Memory B cell (primary cell): ENCODE results near the gene GGT6.
"Not testable (repeated sequence)": the region's sequence is repeated elsewhere in the genome, so short reads cannot be mapped to it uniquely, and the experiment has no call there.

Experiments
- ATAC-seq: fragments of 150-1000 bp; cut with Tn5 transposase; 2 replicates; pipeline ENCODE4 v1.10.0; 2021; ENCODE audit warnings: low read depth, mild to moderate bottlenecking, moderate library complexity
- DNase-seq, 2 donors: peaks; one replicate each; pipeline ENCODE4 v3.0.0; 2022; ENCODE audit warnings: low spot score in 2 of 2
- H3K27ac Mint-ChIP-seq: one replicate; pipeline ENCODE4 v1.8.0; 2022; ENCODE audit warnings: mild to moderate bottlenecking, moderate library complexity, mixed read lengths
- H3K27me3 Mint-ChIP-seq: one replicate; pipeline ENCODE4 v1.8.0; 2022; ENCODE audit warnings: mixed read lengths
- H3K36me3 Mint-ChIP-seq: one replicate; pipeline ENCODE4 v1.8.0; 2022; ENCODE audit warnings: mild to moderate bottlenecking, mixed read lengths
- H3K4me1 Mint-ChIP-seq: one replicate; pipeline ENCODE4 v1.8.0; 2022; ENCODE audit warnings: mixed read lengths
- H3K4me3 Mint-ChIP-seq: one replicate; pipeline ENCODE4 v1.8.0; 2022; ENCODE audit warnings: mild to moderate bottlenecking, moderate library complexity, mixed read lengths
- H3K9me3 Mint-ChIP-seq: one replicate; pipeline ENCODE4 v1.8.0; 2022; ENCODE audit warnings: mixed read lengths

Gene GGT6, protein sequence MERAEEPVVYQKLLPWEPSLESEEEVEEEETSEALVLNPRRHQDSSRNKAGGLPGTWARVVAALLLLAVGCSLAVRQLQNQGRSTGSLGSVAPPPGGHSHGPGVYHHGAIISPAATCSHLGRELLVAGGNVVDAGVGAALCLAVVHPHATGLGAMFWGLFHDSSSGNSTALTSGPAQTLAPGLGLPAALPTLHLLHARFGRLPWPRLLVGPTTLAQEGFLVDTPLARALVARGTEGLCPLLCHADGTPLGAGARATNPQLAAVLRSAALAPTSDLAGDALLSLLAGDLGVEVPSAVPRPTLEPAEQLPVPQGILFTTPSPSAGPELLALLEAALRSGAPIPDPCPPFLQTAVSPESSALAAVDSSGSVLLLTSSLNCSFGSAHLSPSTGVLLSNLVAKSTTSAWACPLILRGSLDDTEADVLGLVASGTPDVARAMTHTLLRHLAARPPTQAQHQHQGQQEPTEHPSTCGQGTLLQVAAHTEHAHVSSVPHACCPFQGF

DNA sequence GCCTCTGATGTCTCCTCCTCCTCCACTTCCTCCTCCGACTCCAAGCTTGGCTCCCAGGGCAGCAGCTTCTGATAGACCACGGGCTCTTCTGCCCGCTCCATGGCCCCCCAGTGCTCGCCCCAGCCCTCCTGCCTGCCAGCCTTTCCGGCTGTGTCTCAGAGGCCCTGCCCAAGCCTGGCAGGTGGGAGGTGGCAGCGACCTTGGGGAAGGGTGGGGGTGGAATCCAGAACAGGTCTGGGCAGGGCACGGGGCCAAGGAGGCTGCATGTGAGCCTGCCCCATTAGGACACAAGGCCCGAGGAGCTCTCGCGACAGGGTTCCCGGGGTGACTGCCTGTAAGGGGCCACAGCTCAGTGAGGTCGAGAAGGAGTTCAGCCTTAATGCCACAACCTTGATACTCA is at the start of gene GGT6:
Gene GGT6, minus strand, starts transcription at position 157 of the 400 bp plus-strand sequence. Its CDS starts 56 bp downstream, at position 101.
- no peaks in the 10 kb centered on the region for H3K9me3 Mint-ChIP-seq
- H3K27me3 Mint-ChIP-seq: peaks cover 2% of the 10 kb centered on the region
- no peak within 1 kb of the TSS for H3K4me3 Mint-ChIP-seq
- DNase-seq (no peak), ATAC-seq (no peak)
- H3K36me3 Mint-ChIP-seq: no peaks in the 10 kb centered on the region
- H3K4me1 Mint-ChIP-seq: peaks cover 23% of the 10 kb centered on the region
- no peak within 1 kb of the TSS for H3K27ac Mint-ChIP-seq

DNA sequence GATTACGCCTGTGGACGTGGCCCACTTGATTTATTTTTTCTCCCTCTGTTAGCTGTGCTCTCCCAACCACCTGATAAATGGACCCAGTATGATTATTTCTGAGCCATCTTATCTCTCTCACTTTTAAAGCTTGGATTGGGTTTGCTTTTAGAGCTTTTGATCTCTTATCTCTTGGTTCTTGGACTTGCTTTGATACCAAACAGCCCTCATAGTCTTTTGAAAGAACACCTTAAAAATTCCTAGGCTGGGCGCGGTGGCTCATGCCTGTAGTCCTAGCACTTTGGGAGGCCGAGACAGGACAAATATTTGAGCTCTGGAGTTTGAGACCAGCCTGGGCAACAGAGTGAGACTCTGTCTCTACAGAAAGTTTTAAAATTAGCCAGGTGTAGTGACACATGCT is 49.8 kb upstream of the GGT6 start:
- no peaks in the 10 kb centered on the region for H3K9me3 Mint-ChIP-seq
- no peak for DNase-seq
- H3K4me1 Mint-ChIP-seq: peaks cover 5% of the 10 kb centered on the region
- H3K27me3 Mint-ChIP-seq: peaks cover 15% of the 10 kb centered on the region
- no peaks in the 10 kb centered on the region for H3K36me3 Mint-ChIP-seq
- H3K27ac Mint-ChIP-seq: no peak overlapping the region
- no peak overlapping the region for H3K4me3 Mint-ChIP-seq
- ATAC-seq: no peak

GRCh38 chr17:4609761-4610160 is 49.4 kb upstream of the GGT6 start:
- Mint-ChIP-seq H3K4me1 (peaks cover 5% of the 10 kb centered on the region), H3K4me3 (no peak overlapping the region), H3K9me3 (no peaks in the 10 kb centered on the region), H3K27me3 (peaks cover 15% of the 10 kb centered on the region), H3K27ac (no peak overlapping the region), H3K36me3 (no peaks in the 10 kb centered on the region)
- no peak for ATAC-seq
- DNase-seq: no peak

- Mint-ChIP-seq H3K9me3 (no peaks in the 10 kb centered on the region), H3K27ac (no peak overlapping the region), H3K36me3 (no peaks in the 10 kb centered on the region), H3K27me3 (peaks cover 16% of the 10 kb centered on the region), H3K4me1 (peaks cover 5% of the 10 kb centered on the region), H3K4me3 (no peak overlapping the region)
- ATAC-seq (no peak), DNase-seq (no peak)
Observed at GRCh38 chr17:4607773-4608187, 47.4 kb upstream of the GGT6 start.

- ATAC-seq (no peak), DNase-seq (no peak)
- H3K27me3 Mint-ChIP-seq: peaks cover 16% of the 10 kb centered on the region
- no peak overlapping the region for H3K4me3 Mint-ChIP-seq
- no peak overlapping the region for H3K27ac Mint-ChIP-seq
- H3K9me3 Mint-ChIP-seq: no peaks in the 10 kb centered on the region
- no peaks in the 10 kb centered on the region for H3K36me3 Mint-ChIP-seq
- H3K4me1 Mint-ChIP-seq: peaks cover 5% of the 10 kb centered on the region
Observed at GRCh38 chr17:4607261-4607741, 46.9 kb upstream of the GGT6 start.

DNA sequence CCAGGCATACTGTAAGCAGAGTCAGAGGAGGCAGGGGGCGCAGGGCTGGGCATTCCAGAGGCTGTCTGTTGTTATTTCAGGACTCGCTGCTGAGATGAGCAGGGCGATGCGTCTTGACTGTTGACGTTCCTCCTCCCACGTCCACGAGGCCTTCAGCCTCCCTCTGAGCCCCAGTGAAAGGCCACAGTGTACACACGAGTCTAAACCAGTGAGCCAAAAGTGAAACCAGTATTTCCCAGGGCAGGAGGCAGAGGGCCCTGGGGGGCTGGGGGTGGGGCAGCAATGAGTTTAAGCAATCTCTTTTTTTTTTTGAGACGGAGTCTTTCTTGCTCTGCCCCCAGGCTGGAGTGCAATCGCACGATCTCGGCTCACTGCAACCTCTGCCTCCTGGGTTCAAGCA is 45.4 kb upstream of the GGT6 start:
- Mint-ChIP-seq H3K27me3 (peaks cover 15% of the 10 kb centered on the region), H3K36me3 (no peaks in the 10 kb centered on the region), H3K4me3 (no peak overlapping the region), H3K27ac (no peak overlapping the region), H3K9me3 (no peaks in the 10 kb centered on the region), H3K4me1 (peaks cover 5% of the 10 kb centered on the region)
- DNase-seq (no peak), ATAC-seq (no peak)

DNA sequence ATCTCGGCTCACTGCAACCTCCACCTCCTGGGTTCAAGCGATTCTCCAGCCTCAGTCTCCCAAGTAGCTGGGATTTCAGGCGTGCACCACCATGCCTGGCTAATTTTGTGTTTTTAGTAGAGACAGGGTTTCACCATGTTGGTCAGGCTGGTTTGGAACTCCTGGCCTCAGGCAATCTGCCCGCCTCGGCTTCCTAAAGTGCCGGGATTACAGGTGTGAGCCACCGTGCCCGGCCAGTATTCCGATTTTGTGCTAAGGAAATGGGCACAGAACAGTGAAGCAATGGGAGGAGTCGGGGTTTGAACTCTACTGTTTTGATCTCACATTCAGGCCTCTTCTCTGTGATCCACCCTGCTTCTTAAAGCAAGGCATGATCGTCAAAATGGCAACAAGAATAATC is 44.4 kb upstream of the GGT6 start:
- ATAC-seq, H3K4me1 Mint-ChIP-seq, H3K36me3 Mint-ChIP-seq, DNase-seq, H3K9me3 Mint-ChIP-seq, H3K27ac Mint-ChIP-seq, H3K4me3 Mint-ChIP-seq: not testable (repeated sequence)
- H3K27me3 Mint-ChIP-seq: peaks cover 11% of the 10 kb centered on the region

DNA sequence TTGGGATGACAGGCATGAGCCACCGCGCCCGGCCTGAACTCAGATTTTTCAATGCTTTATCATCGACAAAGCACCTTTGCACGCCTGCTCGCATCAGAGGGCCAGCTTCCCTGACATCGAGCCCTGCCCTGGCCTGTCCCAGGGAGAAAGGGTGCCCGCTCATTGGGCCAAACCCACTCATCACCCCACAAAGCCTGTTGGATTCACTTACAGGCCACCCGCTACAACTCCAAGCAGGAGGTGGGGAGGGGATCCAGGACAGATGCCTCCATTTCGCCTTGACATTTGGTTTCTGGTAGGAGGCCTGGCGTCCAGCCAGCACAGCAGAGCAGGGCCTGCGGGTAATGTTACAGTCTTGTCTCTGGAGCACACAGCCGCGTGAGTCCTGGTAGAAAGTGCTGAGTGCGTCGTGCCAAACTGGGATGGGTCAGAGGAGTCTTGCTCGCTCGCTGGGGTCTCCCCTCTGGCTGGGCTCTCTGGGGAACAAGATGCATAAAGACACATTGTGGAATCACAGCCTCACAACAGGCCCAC is 43.8 kb upstream of the GGT6 start:
- Mint-ChIP-seq H3K4me1 (peaks cover 5% of the 10 kb centered on the region), H3K27ac (no peak overlapping the region), H3K9me3 (no peaks in the 10 kb centered on the region), H3K27me3 (peaks cover 10% of the 10 kb centered on the region), H3K4me3 (no peak overlapping the region), H3K36me3 (no peaks in the 10 kb centered on the region)
- ATAC-seq (no peak), DNase-seq (no peak)

DNA sequence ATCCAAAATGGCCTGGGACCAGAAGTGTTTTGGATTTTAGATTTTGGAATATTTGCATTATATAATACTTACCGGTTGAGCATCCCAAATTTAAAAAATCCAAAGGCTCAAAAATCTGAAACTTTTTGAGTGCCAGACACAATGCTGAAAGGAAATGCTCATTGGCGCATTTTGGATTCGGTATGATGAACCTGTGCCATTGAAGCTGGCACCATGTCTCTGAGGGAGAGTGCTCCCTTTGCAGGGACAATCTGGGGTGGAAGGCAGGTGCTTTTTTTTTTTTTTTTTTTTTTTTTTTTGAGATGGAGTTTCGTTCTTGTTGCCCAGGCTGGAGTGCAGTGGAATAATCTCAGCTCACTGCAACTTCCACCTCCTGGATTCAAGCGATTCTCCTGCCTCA is 41.7 kb upstream of the GGT6 start:
- no peak for DNase-seq
- Mint-ChIP-seq H3K4me1 (peaks cover 5% of the 10 kb centered on the region), H3K27ac (no peak overlapping the region), H3K36me3 (no peaks in the 10 kb centered on the region), H3K9me3 (no peaks in the 10 kb centered on the region), H3K27me3 (peaks cover 11% of the 10 kb centered on the region), H3K4me3 (no peak overlapping the region)
- no peak for ATAC-seq

GRCh38 chr17:4601326-4601725 is 40.9 kb upstream of the GGT6 start:
- no peak for ATAC-seq
- Mint-ChIP-seq H3K36me3 (no peaks in the 10 kb centered on the region), H3K9me3 (no peaks in the 10 kb centered on the region), H3K4me1 (peaks cover 5% of the 10 kb centered on the region), H3K4me3 (no peak overlapping the region), H3K27me3 (peaks cover 13% of the 10 kb centered on the region), H3K27ac (no peak overlapping the region)
- DNase-seq: no peak

DNA sequence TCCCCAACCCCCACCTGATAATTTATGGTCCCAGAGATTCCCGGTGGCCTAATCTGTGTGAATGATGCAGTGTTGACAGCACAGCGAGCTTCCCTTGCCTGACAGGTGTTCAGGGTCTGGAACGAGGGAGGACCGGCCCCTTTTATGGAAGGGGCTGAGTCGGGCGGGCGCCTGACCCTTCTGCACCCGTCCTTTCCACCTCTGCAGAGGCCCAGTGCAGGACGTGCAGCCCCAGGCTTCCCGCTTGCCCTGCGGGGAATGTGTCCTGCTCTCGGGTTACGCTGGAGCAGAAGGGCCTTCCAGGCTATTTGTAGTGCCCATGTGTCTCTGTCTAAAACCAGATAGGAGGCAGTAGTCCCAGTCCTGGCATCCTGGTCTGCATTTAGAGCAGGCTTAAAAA is 40.2 kb upstream of the GGT6 start:
- peaks cover 3% of the 10 kb centered on the region for H3K4me1 Mint-ChIP-seq

DNA sequence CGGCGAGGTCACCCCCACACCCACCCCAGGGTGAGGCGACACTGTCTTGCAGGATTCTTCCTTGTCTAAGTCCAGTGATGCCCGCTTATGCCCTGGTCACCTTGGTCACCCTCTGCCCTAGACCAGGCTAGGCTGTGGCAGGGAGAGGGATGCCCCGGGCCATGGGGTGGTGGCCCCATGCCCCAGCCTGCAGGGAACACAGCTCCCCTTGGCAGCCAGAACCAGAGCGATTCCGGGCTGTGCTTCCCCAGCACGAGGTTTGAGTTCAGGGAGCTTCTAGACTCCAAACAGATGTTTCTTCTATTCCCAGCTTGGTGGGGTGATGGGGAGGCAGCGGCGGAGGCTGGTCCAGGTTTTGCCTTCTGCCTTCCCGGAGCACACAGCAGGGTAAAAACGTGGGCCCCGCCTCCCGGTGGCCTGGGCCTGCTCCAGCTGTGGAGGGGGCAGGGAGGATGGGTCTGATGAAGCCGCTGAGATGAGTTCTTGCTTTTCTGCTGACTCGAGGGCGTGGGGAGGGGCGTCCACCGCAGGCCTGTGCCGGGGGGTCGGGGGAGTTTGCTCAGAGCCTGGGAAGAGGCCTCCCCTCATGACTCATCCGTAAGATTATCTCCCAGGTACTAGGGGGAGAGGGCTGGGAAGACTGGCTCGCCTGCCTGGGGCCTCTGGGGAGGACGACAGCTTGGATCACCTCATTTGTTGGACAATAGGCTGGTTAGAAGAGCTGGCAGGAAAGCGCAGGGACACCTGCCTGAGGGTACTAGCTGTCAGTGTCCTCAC is 39.3 kb upstream of the GGT6 start:
- Mint-ChIP-seq H3K4me1 (peaks cover 3% of the 10 kb centered on the region), H3K27me3 (peaks cover 17% of the 10 kb centered on the region), H3K4me3 (no peak overlapping the region), H3K36me3 (no peaks in the 10 kb centered on the region), H3K27ac (no peak overlapping the region), H3K9me3 (no peaks in the 10 kb centered on the region)
- DNase-seq: no peak
- no peak for ATAC-seq

More for the DNA sequence above, 40.2 kb upstream of the GGT6 start:
- Mint-ChIP-seq H3K4me3 (no peak overlapping the region), H3K27ac (no peak overlapping the region), H3K36me3 (no peaks in the 10 kb centered on the region), H3K9me3 (no peaks in the 10 kb centered on the region), H3K27me3 (peaks cover 15% of the 10 kb centered on the region)
- DNase-seq: no peak
- ATAC-seq: no peak

DNA sequence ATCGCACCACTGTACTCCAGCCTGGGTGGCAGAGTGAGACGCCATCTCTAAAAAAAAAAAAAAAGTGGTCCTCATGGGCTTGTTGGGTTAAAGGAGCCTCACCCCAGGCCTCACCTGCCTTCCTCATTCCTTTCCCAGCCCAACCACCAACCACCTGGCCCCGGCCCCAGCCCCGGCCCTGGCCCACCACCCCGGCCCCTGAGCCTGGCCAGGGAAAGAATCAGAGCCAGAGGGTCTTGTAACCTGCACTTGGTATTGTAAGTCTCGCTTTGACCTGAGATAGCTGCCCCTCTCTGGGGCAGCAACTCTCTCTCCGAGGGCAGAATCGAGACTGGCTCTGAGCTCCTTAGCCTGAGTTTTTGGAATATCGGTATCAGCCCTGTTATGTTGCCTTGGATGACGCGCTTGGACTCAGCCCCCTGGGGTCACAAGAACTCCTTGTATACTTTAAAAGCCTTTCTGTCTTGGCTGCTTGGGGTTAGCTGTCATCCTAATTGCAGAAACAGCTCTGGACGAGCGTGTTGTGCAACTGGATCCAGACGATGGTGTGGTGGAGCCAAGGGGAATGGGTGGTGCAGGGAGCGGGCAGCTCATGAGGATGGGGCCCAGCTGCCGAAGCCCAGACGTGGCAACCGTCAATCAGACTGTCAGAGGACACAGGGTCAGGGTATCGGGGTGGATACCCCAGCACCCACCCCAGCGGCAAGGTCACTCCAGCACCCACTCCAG is 38.6 kb upstream of the GGT6 start:
- Mint-ChIP-seq H3K36me3 (no peaks in the 10 kb centered on the region), H3K4me1 (peaks cover 3% of the 10 kb centered on the region), H3K27me3 (peaks cover 15% of the 10 kb centered on the region), H3K4me3 (no peak overlapping the region), H3K9me3 (no peaks in the 10 kb centered on the region), H3K27ac (no peak overlapping the region)
- ATAC-seq (no peak), DNase-seq (no peak)
